IPS DF 6.9 (cell line): ENCODE results near the gene ZNF536.

Experiments used
- DNase-seq: peaks from one replicate; pipeline ENCODE4 v3.0.0-alpha.2; 2013; ENCODE audit warnings: low read depth, low spot score
- H3K27ac ChIP-seq: one replicate; pipeline ENCODE4 v1.5.1; 2013; ENCODE audit warnings: low read length, control low read depth
- H3K27me3 ChIP-seq: 2 replicates; pipeline ENCODE4 v1.6.1; 2013; ENCODE audit warnings: mild to moderate bottlenecking, low read length; ENCODE audit not compliant: control insufficient read depth, insufficient read depth
- H3K36me3 ChIP-seq: 2 replicates; pipeline ENCODE4 v1.6.1; 2013; ENCODE audit warnings: low read length; ENCODE audit not compliant: control insufficient read depth, insufficient read depth
- H3K4me1 ChIP-seq: 2 replicates; pipeline ENCODE4 v1.6.1; 2013; ENCODE audit warnings: low read length; ENCODE audit not compliant: control insufficient read depth, insufficient read depth
- H3K4me3 ChIP-seq: 2 replicates; pipeline ENCODE4 v1.5.1; 2013; ENCODE audit warnings: mild to moderate bottlenecking, low read length
- H3K9me3 ChIP-seq: 2 replicates; pipeline ENCODE4 v1.6.1; 2013; ENCODE audit warnings: low read length, inconsistent platforms; ENCODE audit not compliant: control insufficient read depth, insufficient read depth
- WGBS: extraction: QIAGEN DNeasy Blood & Tissue Kit; methylation state at CpG from one replicate; pipeline ENCODE4 v1.1.7; 2013; ENCODE audit warnings: mixed read lengths, missing lambda C conversion rate; ENCODE audit not compliant: insufficient read length, insufficient coverage; 5-methylcytosine and 5-hydroxymethylcytosine counted together

ZNF536 gene

GRCh38 chr19:30557212-30557611 is 185.0 kb downstream of the ZNF536 start:
- Histone ChIP-seq H3K9me3 (no peaks in the 10 kb centered on the region), H3K36me3 (no peaks in the 10 kb centered on the region), H3K4me1 (peaks cover 14% of the 10 kb centered on the region), H3K27ac (no peak overlapping the region), H3K27me3 (no peaks in the 10 kb centered on the region), H3K4me3 (no peak overlapping the region)
- DNase-seq = no peak
- WGBS = no CpG with 5 or more reads among the region's 4 CpGs

GRCh38 chr19:30557927-30558557 is 185.9 kb downstream of the ZNF536 start:
- no CpG with 5 or more reads among the region's 13 CpGs for WGBS
- Histone ChIP-seq H3K36me3 (no peaks in the 10 kb centered on the region), H3K4me1 (peaks cover 14% of the 10 kb centered on the region), H3K27me3 (no peaks in the 10 kb centered on the region), H3K27ac (no peak overlapping the region), H3K9me3 (no peaks in the 10 kb centered on the region), H3K4me3 (no peak overlapping the region)
- DNase-seq = peak; percentile 37

GRCh38 chr19:30558793-30559192 is 186.6 kb downstream of the ZNF536 start:
- Histone ChIP-seq H3K4me3 (no peak overlapping the region), H3K4me1 (peaks cover 14% of the 10 kb centered on the region), H3K27ac (no peak overlapping the region), H3K9me3 (no peaks in the 10 kb centered on the region), H3K27me3 (no peaks in the 10 kb centered on the region), H3K36me3 (no peaks in the 10 kb centered on the region)
- no peak for DNase-seq
- WGBS = no CpG with 5 or more reads among the region's 6 CpGs

- Histone ChIP-seq H3K4me1 (peaks cover 16% of the 10 kb centered on the region), H3K9me3 (no peaks in the 10 kb centered on the region), H3K27ac (no peak overlapping the region), H3K36me3 (no peaks in the 10 kb centered on the region), H3K27me3 (no peaks in the 10 kb centered on the region), H3K4me3 (no peak overlapping the region)
- no CpG with 5 or more reads among the region's 9 CpGs for WGBS
- no peak for DNase-seq
These were observed 187.3 kb downstream of the ZNF536 start for GRCh38 chr19:30559446-30559845.

- Histone ChIP-seq H3K27me3 (no peaks in the 10 kb centered on the region), H3K27ac (no peak overlapping the region), H3K9me3 (no peaks in the 10 kb centered on the region), H3K36me3 (no peaks in the 10 kb centered on the region), H3K4me1 (peaks cover 17% of the 10 kb centered on the region), H3K4me3 (no peak overlapping the region)
- no CpG with 5 or more reads among the region's 8 CpGs for WGBS
- DNase-seq = no peak
These were observed 190.8 kb downstream of the ZNF536 start for GRCh38 chr19:30562981-30563380.

GRCh38 chr19:30563691-30564090 is 191.5 kb downstream of the ZNF536 start:
- no peak for DNase-seq
- H3K27ac ChIP-seq = no peak overlapping the region
- H3K9me3 ChIP-seq = no peaks in the 10 kb centered on the region
- H3K4me1 ChIP-seq = peaks cover 11% of the 10 kb centered on the region
- H3K4me3 ChIP-seq = no peak overlapping the region
- WGBS = no CpG with 5 or more reads among the region's 3 CpGs
- no peaks in the 10 kb centered on the region for H3K36me3 ChIP-seq
- no peaks in the 10 kb centered on the region for H3K27me3 ChIP-seq

GRCh38 chr19:30564551-30565011 is 192.4 kb downstream of the ZNF536 start:
- H3K4me1 ChIP-seq = peaks cover 8% of the 10 kb centered on the region
- no CpG with 5 or more reads among the region's 11 CpGs for WGBS
- H3K9me3 ChIP-seq = no peaks in the 10 kb centered on the region
- no peaks in the 10 kb centered on the region for H3K27me3 ChIP-seq
- DNase-seq = no peak
- no peak overlapping the region for H3K4me3 ChIP-seq
- H3K36me3 ChIP-seq = no peaks in the 10 kb centered on the region
- H3K27ac ChIP-seq = no peak overlapping the region

- Histone ChIP-seq H3K27ac (no peak overlapping the region), H3K9me3 (no peaks in the 10 kb centered on the region), H3K4me3 (no peak overlapping the region), H3K36me3 (no peaks in the 10 kb centered on the region), H3K4me1 (peaks cover 8% of the 10 kb centered on the region), H3K27me3 (no peaks in the 10 kb centered on the region)
- no CpG with 5 or more reads among the region's 5 CpGs for WGBS
- DNase-seq = no peak
These were observed 193.5 kb downstream of the ZNF536 start for GRCh38 chr19:30565636-30566035.

GRCh38 chr19:30566681-30567420 is 194.7 kb downstream of the ZNF536 start:
- Histone ChIP-seq H3K27me3 (no peaks in the 10 kb centered on the region), H3K9me3 (no peaks in the 10 kb centered on the region), H3K4me3 (no peak overlapping the region), H3K27ac (no peak overlapping the region), H3K4me1 (peaks cover 8% of the 10 kb centered on the region), H3K36me3 (no peaks in the 10 kb centered on the region)
- WGBS = no CpG with 5 or more reads among the region's 22 CpGs
- no peak for DNase-seq

- no peaks in the 10 kb centered on the region for H3K36me3 ChIP-seq
- H3K27ac ChIP-seq = no peak overlapping the region
- no peaks in the 10 kb centered on the region for H3K27me3 ChIP-seq
- WGBS = no CpG with 5 or more reads among the region's 15 CpGs
- H3K4me1 ChIP-seq = peaks cover 8% of the 10 kb centered on the region
- DNase-seq = no peak
- no peaks in the 10 kb centered on the region for H3K9me3 ChIP-seq
- H3K4me3 ChIP-seq = no peak overlapping the region
These were observed 195.5 kb downstream of the ZNF536 start for GRCh38 chr19:30567536-30568232.
